ENCODE results near the gene TAGLN.

Gene TAGLN

DNA sequence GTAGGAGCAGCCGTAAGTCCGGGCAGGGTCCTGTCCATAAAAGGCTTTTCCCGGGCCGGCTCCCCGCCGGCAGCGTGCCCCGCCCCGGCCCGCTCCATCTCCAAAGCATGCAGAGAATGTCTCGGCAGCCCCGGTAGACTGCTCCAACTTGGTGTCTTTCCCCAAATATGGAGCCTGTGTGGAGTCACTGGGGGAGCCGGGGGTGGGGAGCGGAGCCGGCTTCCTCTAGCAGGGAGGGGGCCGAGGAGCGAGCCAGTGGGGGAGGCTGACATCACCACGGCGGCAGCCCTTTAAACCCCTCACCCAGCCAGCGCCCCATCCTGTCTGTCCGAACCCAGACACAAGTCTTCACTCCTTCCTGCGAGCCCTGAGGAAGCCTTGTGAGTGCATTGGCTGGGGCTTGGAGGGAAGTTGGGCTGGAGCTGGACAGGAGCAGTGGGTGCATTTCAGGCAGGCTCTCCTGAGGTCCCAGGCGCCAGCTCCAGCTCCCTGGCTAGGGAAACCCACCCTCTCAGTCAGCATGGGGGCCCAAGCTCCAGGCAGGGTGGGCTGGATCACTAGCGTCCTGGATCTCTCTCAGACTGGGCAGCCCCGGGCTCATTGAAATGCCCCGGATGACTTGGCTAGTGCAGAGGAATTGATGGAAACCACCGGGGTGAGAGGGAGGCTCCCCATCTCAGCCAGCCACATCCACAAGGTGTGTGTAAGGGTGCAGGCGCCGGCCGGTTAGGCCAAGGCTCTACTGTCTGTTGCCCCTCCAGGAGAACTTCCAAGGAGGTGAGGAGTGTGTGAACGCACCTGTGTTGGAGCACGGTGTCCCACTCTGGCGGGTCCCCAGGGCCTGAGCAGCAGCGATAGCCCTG, at the start of gene TAGLN:
TAGLN (plus strand) TSS at position 318 of the 863 bp plus-strand sequence. CDS start 3,644 bp downstream, outside the sequence.
- peak; percentile 93 for DNase-seq

DNA sequence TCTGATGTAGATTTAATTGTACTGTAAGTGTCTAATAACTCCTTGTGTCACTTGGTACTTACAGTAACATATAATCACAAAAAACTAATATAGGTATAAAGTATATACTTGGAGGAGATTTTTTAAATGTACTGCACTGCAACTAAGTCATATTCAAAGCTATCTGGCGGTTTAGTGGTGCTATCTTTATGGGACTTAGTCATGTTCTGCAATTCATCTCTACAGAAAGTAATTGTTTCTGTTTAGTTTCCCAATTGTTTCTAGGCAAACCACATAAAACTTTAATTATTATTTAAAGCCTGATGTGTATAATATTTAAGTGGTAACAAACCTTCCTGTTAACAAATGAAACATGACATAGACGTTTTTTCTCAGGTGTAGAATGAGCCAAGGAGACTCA, 47.1 kb upstream of the TAGLN start:
- DNase-seq, result no peak

DNA sequence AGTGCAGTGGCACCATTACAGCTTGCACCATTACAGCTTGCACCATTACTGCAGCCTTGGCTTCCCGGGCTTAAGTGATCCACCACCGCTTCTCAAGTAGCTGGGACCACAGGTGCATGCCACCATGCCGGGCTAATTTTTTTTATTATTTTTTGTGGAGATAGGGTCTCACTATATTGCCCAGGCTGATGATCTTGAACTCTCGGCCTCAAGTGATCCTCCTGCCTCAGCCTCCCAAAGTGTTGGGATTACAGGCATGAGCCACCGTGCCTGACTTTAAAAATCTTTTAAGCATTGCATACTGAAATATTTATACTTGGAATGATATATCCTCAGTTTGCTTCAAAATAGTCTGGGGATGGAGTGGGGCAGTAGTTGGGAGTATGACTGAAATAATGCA, 44.7 kb upstream of the TAGLN start:
- no peak for DNase-seq

DNA sequence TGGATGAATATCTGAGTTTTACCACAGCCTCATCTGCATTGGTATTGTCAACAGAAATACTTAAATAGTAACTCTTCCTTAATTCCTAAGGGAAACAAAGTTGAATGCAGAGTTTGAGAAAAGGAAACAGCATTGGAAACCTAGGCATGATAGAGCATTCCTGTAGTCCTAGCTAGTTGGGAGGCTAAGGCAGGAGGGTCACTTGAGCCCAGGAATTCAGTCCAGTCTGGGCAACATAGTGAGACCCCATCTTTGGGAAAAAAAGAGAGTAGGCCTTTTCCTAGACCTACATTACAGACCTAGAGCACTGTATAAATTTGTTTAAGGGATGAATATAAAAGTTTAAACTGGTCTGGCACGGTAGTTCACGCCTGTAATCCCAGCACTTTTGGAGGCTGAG, 41.7 kb upstream of the TAGLN start:
- DNase-seq, result no peak

DNA sequence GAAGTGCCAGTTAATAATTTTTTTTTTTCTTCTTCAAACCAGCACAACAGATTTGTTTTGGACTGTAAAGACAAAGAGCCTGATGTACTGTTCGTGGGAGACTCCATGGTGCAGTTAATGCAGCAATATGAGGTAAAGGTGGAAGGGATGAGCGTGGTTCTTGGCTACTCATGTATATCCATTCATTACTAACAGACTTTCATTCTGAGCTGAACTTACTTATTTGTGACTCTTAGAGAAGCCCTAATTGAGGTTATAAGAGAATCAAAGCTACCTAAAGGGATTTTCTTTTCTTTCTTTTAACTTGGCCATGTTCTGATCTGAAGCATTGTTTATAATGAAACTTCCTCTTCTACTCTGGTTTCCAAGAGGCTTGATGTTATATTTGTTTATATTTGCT, 39.3 kb upstream of the TAGLN start:
- no peak for DNase-seq

DNA sequence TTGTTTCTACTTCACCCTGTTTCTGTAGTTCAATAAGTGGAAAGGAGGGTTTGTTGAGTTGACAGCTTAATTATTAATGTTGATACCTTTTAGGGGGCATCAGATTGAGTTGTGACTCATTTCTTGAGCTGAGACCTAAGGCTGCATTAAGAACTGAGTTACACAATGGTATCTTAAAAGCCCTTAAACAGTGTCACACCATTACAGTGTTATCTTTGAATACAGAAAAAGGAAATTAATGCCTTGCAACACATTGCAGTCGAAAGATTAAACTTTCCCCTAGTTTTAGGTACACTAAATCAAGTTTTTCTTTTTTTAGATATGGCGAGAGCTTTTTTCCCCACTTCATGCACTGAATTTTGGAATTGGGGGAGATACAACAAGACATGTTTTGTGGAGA, 38.3 kb upstream of the TAGLN start:
- no peak for DNase-seq

DNA sequence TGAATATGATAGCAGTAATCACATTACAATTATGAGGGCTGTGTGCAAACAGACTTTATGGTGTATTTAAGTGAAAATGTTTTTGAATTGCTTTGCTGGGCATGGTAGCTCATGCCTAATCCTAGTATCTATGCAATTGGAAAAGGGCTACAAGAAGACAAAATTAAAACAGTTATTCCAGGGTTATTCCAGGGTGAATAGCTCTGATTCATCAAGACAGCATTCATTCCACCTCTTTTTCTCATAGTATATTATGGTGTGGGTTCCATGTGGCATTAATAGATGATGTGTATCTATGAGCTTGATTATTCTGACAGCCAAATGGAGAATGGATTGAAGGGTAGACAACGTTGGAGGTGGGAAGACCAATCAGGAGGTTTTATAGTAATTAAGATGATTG, 32.7 kb upstream of the TAGLN start:
- no peak for DNase-seq

DNA sequence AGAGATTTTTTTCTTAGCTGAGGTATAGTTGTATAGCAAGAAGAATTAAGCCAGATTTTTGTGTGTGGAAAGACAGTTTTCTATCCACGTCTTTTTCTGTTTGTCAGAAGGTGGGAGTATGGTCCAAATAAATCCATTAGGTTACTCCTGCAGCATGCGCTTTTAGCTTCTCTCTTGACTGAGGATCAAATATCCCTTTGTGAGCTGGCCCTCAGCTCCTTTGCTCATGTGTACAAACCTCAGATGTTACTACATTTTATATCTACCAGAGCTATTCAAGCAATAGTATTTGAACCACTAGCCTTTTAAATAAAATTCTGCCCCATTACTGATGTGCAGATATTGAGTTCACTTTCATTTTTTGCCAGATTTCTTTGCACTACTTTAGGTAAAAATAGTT, 29.4 kb upstream of the TAGLN start:
- no peak for DNase-seq

DNA sequence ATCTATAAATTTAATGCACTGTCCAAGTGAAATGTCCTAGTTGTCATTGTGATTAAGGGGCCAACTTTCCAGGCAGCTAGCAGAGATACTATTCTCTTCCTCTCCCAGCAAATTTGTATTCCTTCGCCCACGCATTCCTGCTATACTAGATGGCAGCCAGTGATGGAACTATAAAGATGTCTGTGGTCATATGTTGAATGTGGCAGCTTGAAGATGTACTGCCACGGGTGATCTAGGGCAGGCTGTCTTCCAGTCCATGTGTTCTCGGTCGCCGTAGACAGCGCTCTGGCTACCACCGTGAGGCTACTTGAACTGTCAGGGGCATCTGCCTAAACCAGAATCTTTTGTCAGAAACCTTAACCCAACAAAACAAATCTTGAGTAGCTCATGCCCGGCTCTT, 29.0 kb upstream of the TAGLN start:
- no peak for DNase-seq

DNA sequence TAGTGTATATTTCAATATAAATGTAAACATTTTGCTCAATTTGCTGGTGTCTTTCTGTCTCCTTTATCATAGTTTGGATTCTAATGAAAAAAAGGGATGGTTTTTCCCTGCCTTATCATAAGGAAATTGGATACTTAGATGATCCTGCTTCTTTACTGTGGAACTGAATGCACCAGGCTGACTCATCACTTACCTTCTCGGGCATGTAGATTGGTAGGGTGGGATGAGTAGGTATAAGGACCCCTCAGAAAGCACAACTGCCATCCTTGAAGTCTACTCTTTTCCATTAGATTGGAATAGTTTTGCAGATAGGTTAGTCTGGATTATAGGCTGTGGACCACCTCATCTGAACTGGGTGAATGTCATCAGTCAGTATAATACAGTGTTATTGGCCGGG, 28.2 kb upstream of the TAGLN start:
- DNase-seq, result no peak

DNA sequence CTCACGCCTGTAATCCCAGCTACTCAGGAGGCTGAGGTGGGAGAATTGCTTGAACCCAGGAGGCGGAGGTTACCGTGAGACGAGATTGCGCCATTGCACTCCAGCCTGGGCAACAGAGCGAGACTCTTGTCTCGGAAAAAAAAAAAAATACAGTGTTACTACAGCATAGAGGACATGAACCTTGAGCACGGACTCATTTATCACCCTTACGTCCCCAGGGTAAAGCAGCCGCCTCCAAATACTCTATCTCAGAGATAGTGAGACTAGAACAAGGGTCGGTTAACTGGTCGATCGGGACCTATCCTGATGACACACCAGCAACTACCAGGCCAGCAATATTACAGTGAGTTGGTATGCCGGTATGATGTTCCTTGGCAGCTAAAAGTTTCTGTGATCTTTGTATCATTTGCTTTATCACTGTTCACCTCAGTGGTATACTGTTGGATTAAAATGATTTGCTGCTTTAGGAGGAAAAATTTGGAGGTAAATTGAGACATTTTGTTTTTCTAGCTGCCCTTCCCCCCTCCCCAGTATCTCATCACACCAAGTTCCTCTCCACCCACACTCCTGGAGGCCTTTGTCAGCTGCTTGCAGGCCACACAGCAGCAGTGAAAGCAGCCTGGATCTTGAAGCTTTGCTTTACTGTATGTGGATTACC, 27.6 kb upstream of the TAGLN start:
- no peak for DNase-seq

DNA sequence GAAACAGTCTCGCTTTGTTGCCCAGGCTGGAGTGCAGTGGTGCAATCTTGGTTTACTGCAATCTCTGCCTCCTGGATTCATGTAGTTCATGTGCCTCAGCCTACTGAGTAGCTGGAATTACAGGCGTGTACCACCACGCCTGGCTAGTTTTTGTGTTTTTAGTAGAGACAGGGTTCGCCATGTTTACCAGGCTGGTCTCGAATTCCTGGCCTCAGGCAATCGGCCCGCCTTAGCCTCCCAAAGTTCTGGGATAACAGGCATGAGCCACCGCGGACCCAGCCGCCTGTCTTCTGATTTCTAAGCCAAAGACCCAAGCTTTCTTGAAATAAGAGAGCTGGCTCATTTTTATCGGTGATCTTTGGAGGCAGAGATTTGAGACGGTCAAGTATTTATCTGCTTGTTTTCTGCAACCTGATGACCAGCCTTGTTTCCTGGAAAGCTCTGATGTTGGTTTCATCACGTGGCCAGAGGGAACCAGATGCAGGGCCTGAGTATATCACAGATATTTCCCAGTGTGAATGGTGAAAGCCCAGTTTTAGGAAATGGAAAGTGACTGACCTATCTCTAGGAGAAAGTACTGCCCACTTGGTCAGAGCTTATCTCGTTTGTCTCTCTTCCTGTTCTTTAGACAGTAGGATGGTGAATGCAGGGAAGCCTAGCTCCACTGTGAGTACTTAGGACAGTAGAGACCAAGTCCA, 26.3 kb upstream of the TAGLN start:
- no peak for DNase-seq

DNA sequence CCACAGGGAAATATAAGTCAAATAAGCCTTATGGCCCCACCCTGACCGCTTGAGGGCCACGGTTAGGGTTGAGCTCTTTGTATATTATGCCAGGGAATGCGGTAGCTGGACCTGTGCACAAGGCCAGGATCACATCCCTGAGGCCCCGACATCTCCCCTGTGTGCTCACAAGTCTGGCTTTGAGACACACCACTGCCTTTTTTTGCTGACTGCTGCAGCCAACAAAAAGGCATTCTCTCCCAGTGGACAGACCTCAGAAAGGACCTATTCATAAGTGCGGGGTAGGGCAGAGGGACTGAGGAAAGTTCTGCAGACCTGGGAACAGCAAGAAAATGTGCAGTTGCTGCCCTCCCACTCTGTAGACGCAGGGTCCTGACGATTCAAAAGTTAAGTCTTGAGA, 24.1 kb upstream of the TAGLN start:
- DNase-seq, result no peak

DNA sequence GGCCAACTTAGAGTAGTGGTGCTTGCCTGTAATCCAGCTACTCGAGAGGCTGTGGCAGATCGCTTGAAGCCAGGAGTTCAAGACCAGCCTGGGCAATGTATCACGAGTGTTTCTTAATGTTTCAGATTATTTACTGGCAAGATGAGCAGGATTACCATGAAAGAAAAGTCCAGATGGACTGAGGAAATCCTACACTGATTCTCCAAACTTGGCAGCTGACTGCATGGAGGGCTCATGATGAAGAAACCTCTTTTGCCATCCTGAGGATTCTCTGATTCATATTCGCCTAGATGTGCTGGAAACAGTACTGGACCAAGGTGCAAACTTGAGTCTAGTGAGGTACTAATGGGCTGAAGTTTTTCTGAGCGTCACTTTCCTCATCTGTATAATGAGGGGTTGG, 23.4 kb upstream of the TAGLN start:
- no peak for DNase-seq

DNA sequence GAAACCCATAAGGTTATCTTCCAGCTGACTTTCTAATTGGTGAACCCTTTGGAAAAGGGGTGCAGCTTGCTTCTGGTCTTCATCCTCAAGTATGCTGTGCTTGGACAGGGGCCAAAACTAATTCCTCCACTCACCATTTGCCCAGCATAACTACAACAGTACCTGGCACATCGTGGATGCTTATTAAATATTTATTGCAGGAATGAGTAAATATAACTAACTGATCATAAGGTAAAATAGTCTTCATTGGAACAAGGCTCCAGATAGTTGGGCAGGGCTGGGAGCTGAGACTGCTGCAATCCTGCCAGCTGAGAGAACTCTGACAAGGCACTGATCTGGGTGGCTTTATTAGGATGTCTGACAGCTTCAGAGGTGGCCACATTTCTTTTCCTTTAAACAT, 23.0 kb upstream of the TAGLN start:
- DNase-seq, result no peak

DNA sequence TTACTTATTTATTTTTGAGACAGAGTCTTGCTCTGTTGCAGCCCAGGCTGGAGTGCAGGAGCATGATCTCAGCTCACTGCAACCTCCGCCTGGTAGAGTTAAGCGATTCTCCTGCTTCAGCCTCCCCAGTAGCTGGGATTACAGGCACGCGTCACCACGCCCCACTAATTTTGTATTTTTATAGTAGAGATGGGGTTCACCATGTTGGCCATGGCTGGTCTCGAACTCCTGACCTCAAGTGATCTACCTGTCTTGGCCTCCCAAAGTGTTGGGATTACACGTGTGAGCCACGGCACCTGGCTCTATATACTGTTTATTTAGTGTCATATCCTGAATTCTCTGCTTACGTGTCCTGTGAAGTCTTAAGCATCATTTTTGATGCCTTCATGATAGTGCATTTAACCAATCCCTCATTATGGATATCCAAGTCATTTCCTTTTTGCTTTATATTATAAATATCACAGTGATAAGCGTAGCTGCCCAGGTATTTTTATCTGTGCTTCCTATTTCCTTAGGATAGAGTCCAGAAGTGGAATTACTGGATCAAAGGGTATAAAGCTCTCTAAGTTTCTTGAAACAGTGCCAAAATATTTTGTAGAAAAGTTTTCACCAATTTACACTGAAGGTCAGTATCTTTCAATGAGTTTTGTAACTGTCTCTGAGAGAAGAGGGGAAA, 21.5 kb upstream of the TAGLN start:
- DNase-seq, result no peak

DNA sequence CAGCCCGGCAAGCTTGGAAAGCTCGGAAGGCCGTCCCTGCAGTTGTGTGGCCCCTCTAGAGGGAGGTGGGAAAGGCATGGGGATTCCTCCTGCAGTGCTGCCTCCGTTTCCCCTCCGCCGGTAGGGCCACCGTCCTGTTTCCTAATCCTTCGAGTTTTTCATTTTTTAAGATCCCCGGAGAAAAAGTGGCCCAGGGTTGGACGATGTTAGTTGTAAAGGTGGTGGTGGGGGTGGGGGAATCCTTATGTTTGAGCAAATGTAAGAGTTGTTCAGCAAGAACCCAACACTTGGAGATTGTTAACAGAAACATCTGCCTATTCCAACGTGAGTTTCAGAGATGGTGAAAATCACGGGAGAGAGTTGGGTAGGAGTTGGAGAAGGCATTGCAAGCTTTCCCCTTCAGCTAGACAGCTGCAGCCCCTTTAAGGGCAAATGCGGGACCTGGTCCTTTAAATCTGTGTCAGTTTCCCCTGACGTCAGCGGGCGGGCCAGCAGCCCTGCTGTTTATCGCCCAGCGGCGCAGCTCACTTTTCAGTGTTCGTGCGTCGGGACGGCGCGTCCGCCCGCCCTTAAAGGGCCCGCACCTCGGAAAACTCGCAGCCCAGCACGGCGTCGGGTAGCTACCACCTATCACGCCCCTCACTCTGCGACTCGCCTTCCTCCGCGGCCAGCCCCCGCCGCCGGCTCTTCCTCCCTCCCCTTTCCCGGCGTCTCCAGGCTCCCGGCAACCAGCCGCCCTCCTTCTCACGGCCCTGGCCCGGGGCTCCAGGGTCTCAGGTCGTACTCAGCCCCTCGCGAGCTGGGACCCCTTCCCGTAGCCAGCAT, 20.7 kb upstream of the TAGLN start, which contains the start of gene SIDT2:
SIDT2 (plus strand) TSS at position 534 of the 825 bp plus-strand sequence. CDS start 521 bp downstream, outside the sequence.
- peak; percentile 89 for DNase-seq

DNA sequence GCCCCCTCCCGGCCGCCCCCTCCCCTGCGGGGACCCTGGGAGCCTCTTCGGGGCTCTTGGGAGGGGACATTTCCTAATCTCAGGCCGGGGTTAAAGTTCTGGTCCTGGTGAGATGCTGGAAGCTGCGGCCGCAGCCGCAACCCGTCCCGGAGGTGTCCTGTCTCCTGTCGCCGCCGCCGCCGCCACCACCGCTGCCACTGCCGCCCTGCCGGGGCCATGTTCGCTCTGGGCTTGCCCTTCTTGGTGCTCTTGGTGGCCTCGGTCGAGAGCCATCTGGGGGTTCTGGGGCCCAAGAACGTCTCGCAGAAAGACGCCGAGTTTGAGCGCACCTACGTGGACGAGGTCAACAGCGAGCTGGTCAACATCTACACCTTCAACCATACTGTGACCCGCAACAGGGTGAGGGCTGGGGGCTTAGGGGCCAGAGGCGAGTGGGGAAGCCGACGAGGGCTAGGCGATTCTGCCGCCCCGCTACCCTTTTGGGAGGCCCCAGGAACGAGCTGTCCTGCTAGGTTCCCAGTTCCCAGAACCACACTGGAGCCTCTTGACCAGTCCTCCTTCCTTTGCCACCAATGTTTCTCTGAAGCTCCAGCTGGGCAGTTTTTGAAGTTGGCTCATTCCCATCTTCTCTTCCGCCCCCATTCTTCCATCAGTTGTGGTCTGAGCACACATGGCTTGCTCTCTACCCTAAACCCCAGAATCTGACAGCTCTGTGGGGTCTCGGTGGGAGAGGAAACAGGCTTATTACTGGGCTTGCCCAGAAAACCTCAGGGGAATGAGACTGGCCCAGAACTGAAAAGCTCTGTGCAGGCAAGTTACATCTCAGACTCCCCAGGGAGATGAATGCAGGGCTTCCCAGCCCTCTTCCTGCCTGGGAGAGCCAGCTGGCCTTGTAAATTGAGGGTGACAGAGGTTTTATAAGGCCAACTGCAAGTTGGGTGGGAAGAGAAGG, 19.8 kb upstream of the TAGLN start:
- no peak for DNase-seq

DNA sequence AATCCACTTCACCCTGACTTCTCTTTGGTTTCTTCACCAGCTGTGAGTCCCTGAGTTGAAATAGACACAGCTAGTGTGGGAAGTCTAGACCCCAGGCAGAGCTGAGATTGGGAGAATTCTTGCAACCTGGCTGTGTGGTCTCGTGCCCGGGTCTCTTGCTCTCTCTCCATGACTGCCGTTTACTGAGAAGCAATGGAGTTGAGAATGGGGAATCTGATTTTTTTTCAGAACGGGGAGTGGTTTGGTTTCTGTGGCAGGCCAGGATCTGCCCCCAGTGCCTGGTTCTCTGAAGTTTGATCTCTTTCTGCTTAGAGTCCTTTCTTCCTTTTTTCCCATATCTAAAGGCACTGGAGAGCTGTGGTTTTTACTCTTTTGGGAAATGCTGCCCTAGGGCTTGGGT, 19.1 kb upstream of the TAGLN start:
- no peak for DNase-seq

DNA sequence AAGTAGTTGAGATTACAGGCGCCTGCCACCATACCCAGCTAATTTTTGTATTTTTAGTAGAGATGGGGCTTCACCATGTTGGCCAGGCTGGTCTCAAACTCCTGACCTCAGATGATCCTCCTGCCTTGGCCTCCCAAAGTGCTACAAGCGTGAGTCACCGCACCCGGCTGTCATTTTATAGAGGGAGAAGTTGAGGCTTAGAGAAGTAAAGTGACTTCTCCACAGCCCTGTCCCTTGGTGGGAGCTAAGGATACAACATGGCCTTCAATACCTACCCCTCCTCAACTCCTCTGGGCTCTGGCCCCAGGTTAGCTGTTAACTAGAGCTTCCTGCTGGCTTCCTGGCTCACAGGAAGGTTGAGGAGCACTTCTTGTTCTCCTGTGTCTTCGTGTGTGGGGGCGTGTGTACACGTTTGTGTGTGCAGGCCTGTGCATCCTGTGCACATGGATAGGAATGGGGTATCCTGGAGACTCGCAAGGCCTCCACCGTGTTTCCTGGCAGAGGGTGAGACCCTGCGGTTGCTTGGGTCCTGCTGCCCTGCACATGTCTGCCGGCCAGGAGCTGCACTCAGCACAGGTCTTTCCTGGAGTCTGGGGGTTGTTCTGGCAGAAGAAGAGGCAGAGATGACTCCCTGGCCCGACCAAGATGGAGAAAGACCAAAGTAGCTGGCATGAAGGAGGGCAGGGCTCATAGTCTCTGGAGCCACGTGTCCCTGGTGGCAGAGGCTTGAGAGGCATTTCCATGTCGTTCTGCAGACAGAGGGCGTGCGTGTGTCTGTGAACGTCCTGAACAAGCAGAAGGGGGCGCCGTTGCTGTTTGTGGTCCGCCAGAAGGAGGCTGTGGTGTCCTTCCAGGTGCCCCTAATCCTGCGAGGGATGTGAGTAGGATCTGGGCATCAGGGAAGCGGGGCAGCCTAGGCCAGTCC, 18.2 kb upstream of the TAGLN start:
- DNase-seq, result peak; percentile 60

All from HCEC 1CT (cell line).